CD4-positive, alpha-beta T cell treated with Interleukin-2 at 100 ng/mL for 4 hours (primary cell): ENCODE measurements around the gene SNX33.
A peak's percentile ranks its signal among the peaks of the same experiment; 100 is the strongest.
"Not testable (repeated sequence)": the region's sequence is repeated elsewhere in the genome, so short reads cannot be mapped to it uniquely, and the experiment has no call there.

Experiments
- DNase-seq: peaks from one replicate; pipeline ENCODE4 v3.0.0-alpha.2; 2020; ENCODE audit warnings: low spot score

Gene SNX33

DNA sequence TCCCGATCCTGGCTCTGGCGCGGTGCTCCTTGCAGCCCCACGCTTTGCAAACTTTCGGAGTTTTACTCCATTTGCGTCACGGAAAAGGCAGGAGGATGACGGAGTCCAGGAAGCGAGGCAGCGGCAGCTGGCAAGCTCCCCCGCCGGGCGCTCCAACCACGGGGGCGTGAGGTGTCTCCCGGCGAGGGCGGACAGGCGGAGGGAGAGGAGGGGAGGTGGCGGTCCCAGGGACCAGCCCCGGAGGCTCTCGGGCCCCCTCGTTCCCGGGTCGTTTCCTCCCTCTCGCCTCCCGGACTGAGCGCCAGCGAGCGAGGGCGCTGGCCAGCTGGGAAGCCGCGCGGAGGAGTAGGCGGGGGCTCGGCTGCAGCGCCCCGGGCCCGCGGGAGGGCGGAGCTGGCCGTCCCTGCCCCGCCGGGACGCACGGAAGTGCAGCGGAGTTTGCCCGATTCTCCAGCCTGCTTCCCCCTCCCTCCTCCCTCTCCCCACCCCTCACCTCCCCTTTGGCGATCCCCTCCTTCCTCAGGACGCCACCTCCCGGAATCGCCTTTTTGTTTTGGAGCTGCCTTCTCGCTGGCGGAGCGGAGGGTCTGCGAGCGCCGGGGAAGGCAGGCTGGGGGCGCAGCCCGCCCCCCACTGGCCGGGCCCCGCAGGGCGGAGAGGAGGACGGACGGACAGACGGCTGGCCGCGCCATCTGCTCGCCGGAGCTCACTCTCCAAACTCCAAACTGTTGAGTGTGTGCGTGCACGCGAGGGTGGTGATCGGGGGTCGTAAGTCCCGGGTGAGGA, at the start of gene SNX33:
TSS of gene SNX33 (plus strand) at position 543 of the 786 bp plus-strand sequence. CDS start 1,191 bp downstream, outside the sequence.
- peak; percentile 29 for DNase-seq

DNA sequence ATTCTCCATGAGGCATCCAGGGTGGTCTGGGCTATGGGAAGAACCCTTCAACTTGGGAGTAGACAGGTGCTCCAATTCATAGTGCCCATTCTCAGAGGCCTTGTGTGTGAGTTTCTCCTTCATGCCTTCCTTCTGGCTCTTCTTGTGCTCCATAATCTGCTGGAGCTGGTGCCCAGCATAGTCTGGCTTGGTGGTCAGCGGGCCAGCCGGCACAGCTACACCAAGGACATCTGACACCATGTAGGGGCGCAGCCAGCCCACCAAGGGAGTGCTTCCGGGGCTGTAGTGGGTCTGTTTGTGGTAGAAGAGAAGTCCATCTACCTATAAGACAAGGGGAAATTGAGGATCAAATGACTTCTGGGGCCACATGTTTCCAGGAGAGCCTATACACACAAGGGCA, 49.4 kb upstream of the SNX33 start:
- no peak for DNase-seq

DNA sequence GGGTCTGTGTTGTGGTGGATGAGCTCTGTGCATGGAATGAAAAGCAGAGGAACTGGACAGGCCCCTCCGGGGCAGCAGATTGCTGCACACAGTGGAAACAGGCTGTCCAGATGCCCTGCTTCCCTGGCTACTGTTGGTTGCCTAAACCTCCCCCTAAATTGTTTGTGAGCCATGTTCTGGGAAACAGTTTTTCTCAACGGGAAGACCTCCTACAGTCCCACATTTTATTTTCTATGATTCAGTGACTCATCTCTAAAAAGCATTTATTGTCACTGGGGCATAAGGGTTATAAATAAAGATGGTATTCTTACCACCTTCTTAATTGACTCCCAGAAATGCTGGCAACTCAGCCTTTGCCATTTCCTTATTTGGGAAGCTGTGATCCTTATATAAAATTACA, 48.3 kb upstream of the SNX33 start:
- DNase-seq: no peak

- DNase-seq: no peak
Measured at GRCh38 chr15:75606026-75606425, 41.7 kb upstream of the SNX33 start.

DNA sequence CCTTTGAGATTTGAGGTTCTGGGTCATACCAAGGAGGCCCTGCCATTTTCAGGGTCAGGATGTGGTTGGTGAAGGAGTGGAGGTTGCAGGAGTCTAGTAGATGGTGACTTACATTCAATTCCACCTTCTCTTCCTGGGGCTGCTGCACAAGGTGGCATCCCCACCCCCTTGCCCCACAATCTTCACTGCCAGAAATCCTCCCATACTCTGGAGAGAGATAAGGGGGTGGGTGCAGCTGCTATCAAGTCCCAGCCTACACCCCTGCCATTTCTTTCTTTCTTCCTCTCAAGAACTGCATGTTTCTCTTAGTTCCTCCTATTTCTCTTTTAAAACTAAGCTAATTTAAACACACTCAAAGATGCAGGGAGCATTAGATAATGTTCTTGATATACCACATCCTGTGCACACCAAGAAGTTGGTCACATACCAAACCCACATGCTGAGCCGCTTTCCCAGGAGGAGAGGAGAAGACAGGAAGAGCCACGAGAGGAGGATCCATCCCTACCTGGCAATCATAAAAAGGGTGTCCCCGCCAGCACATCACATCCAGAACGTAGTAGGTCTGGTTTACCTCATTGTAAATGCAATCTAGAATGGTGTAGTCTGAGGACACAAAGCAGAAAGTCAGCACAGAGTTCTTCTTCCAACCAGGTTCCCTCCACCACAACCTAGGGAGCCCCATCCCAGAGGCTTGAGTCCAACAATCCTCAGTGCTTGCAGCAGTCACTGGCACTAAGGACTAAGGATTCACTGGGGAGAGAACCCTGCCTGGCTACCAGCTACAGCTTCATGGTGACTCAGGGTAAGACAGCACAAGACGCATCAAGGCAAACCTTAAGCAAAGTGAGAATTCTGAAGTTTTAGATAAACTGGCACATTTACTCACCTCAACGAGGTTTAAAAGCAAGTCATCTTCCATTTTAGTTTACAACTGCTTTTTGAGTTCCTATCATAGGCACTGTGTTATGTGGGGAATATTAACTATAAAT, 40.7 kb upstream of the SNX33 start:
- peak; percentile 36 for DNase-seq

DNA sequence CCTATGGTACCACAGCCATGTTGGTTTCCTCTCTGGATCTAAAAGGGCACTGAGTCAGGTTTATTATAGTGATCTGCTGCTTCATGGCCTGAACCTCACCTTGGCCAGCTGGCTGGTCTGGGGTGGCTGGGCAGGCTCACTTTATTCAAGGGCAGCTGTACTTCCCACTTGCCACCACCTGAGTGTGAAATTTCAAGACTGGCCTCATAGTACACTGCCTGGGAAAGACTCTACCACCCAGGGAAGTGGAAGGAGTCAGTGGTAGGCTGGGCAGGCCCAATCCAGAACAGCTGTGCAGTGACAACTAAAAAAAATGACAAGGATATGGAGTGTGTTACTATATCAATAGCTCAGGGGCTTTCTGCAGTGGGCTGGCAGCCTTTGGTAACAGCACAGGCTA, 30.9 kb upstream of the SNX33 start:
- no peak for DNase-seq

GRCh38 chr15:75620058-75620820, 27.5 kb upstream of the SNX33 start:
- no peak for DNase-seq

DNA sequence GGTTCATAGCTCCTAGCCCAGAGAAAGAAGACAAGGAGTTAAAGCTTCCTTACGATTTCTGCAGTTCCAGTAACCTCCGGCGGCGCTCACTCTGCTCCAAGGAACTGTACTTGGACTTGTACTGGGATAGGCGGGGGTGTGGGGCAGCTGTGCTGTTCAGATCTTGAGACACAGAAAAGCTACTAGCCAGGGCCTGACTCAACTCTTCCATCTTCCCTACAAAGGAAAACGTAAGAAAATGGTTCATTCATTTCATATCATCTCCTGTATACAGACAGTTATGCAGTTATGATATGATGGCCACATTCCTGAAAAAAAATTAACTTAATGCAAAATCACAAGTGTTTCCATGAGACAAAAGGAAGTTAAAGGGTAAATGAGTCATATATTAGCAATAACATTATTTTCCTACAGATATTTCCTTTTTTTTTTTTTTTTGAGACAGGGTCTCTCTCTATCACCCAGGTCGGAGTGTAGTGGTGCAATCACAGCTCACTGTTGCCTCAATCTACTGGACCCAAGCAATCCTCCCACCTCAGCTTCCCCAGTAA, 26.8 kb upstream of the SNX33 start:
- no peak for DNase-seq

GRCh38 chr15:75622505-75622904, 25.2 kb upstream of the SNX33 start:
- DNase-seq: no peak

- peak; percentile 92 for DNase-seq
Measured at GRCh38 chr15:75625542-75626347, 22.0 kb upstream of the SNX33 start, which contains the start of gene SNUPN. SNUPN (minus strand) TSS chr15:75625725; CDS start chr15:75621051, 4,674 bp downstream.

DNA sequence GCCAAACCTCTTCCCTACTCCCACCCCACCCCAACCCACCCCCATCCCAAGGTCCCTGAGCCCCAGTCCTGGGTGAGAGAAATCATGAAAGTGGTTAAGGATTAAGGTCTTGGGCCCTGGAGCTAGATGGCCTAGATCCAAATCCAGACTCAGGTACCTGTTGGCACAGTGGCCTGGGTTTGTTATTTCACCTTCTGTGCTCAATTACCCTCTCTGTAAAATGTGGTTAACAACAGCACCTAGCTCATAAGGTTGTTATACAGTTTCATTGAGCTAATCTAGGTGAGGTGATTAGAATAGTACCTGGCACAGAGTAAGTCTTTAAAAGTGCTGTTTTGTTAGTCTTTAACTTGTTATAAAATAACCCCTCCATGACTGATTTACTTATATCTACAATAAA, 15.8 kb upstream of the SNX33 start:
- DNase-seq: no peak

- not testable (repeated sequence) for DNase-seq
Measured at GRCh38 chr15:75633922-75634321, 13.8 kb upstream of the SNX33 start.

GRCh38 chr15:75636026-75636425, 11.7 kb upstream of the SNX33 start:
- no peak for DNase-seq

DNA sequence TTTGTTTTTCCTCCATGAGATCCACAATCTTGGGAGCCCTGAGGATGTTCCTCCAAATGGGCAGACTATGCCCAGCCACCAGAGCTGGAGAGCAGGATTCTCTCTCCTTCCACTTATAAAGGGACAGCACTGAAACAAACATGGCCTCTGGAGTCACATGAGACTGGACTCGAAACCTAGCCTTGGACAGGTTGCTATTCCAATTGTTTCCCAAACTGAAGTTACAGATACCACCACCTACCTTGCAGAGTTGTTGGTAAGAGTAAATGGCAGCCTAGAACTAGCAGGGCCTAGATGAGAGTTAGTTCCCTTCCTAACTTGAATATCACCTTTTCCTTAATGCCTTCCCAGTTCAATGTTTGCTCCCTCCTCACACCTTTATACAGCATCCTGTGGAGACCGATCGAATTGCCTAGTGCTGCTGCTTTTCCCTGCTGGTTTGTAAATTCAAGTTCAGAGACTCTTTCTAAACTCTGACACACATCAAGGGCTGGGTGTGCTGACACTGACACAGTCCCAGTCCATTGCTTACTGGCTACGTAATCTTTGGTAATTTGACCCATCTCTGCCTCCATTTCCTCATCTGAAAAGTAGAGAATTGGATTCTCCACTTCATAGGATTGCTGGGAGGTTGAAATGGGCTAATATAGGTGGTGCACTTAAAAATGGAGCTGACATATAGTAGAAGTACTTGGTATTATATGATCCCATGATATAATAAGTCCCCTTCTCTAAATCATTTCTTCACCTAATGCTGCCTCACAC, 10.3 kb upstream of the SNX33 start:
- no peak for DNase-seq

DNA sequence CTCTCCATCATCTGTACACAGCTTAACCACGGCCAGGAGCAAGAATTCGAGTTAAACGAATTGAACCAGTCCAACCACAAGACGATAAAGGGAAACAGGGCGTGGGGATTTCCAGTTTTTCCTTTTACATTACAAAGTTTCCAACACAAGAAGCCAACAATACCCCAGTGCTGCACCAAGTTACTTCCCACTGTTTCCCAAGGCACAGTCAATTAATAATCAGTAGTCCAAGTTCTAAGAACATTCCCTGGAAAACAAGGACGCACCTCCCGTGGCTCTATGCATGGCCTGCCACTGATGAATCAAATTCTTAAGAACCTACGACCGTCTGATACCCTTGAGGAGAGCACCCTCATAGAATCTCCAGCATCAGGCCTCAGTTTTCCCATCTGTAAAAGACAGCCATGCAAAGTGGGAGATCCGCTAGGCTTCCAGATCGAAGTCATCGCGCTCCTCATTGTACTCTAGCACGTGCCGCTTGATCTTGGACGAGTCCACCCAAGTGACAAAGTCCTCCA, 8.5 kb upstream of the SNX33 start:
- peak; percentile 32 for DNase-seq

- DNase-seq: peak; percentile 95
Measured at GRCh38 chr15:75639709-75640482, 7.8 kb upstream of the SNX33 start, which contains the start of gene IMP3. IMP3 (minus strand) TSS chr15:75640224; CDS start chr15:75640168, 56 bp downstream.

GRCh38 chr15:75640483-75641178, 7.1 kb upstream of the SNX33 start:
- peak; percentile 74 for DNase-seq

DNA sequence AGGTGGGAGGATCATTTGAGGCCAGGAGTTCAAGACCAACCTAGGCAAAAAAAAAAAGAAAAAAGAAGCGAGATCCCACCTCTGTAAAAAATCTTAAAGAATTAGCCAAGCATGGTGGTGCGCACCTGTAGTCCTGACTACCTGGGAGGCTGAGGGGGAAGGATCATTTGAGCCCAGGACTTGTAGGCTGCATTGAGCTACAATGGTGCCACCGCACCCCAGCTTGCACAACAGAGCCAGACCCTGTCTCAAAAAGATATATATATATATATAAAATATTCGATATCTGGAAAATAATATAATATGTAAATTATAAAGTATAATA, 6.6 kb upstream of the SNX33 start:
- no peak for DNase-seq
